ENCODE measurements around the gene C1orf21. TPM values are rescaled to one million over a fixed set of nuclear protein-coding genes. Genes with fewer than 3 reads are reported as not detected.

The C1orf21 gene
- polyA plus RNA-seq, 3 donors, result 29.8 to 37.8 (median 32.3) TPM

GRCh38 chr1:184494929-184495328, 108.1 kb downstream of the C1orf21 start:
- DNase-seq (ENCODE audit: extremely low read depth in 1 of 11, low read depth in 9 of 11, low spot score in 4 of 11), result no peak

DNA sequence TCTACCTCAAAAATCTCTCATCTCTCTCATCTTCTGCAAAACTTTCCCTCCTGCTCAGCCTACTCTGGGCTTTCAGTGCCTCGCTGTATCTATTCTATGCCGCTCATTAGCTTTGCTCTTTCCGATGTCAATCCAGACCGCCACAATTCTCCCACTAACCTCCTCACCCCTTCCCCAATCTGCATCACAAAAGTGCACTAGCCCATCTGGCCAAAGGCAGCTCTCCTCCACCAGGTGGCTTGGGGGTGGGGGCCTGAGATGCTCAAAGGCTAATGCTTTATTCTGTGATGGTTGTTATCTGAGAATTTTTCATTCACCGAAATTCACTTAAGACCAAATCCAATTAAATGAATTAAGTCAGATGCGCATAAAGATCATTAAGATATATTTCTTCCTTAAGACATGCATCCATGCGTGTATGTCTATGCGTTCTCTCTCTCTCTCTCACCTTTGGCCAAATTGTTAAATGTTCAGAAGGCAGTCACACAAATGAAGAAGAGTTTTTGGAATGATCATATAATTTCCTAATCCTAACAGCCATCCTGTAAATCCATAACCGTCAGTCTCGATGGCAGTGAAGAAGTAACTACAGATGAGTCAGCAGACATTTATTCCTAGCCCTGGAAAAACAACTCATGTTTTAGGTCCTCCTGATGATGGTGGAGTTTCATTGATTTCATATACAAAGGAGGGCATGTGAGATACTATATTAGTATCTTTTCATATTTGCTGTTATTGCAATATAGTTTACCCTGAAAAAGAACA, 111.3 kb downstream of the C1orf21 start:
- DNase-seq (ENCODE audit: extremely low read depth in 1 of 11, low read depth in 9 of 11, low spot score in 4 of 11), result no peak

DNA sequence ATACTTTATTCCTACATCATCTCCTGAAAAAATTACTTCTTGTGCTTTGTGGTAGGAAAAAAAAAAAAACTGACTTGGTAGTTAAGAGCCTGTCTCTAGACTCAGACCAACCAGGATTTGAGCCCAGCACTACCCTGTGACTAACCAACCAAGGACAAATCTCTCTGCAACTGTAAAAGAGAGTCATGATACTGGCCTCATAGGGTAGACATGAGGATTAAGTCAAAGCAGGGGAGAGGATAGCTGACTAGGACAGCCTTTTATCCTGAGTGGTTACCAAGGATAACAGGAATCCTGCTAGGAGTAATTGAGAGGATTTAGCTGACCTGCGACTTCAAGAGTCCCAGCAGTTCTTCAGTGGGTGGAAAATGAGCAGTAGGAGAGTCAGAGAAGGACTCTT, 112.8 kb downstream of the C1orf21 start:
- no peak for DNase-seq (ENCODE audit: extremely low read depth in 1 of 11, low read depth in 9 of 11, low spot score in 4 of 11)

- no peak for DNase-seq (ENCODE audit: extremely low read depth in 1 of 11, low read depth in 9 of 11, low spot score in 4 of 11)
Observed at GRCh38 chr1:184502161-184502560, 115.3 kb downstream of the C1orf21 start.

DNA sequence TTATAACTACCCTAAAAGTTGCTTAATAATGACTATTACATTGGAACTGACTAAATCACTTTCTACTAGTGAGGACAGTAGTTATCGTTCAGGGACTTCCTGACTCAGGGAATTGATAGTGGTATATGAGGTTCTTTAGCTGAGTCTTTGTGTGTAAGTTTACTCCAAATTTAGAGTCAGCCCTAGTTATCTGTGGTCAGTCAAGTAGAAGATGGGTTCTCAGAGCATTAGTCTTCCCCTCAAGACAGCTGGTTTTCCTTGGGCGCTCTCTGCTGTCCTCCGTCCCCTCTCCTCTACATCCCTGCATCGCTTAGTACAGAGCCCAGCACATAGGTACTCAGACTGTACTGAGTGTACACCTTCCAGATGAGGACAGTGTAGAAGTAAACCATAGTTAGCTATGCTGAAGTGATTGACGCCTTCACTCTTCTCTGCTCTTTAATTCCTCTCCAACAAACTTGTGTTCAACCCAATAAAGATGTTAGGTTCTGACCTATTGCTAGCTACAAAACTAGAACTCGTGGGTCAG, 116.5 kb downstream of the C1orf21 start:
- no peak for DNase-seq (ENCODE audit: extremely low read depth in 1 of 11, low read depth in 9 of 11, low spot score in 4 of 11)

GRCh38 chr1:184504040-184504954, 117.5 kb downstream of the C1orf21 start:
- DNase-seq (ENCODE audit: extremely low read depth in 1 of 11, low read depth in 9 of 11, low spot score in 4 of 11), result no peak

GRCh38 chr1:184504955-184505338, 118.1 kb downstream of the C1orf21 start:
- DNase-seq (ENCODE audit: extremely low read depth in 1 of 11, low read depth in 9 of 11, low spot score in 4 of 11), result no peak

DNA sequence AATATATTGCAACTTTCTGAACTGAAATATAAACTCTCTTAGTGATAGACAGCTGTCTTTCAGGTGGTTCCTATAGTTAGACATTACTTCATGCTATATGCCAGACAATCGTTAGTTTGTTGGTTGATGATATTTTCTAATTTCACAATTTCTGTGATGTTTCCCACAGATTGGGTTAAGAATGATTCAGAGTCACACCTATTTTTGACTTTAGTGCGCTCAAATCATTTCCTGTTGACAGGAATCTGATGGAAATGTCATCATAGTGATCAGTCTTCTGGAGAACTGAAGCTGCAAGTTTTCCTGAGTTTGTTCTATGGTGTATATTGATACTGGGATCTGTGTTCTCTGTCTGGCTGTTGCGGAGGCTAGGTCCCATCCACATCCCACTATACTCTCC, 119.7 kb downstream of the C1orf21 start:
- DNase-seq (ENCODE audit: extremely low read depth in 1 of 11, low read depth in 9 of 11, low spot score in 4 of 11), result no peak

DNA sequence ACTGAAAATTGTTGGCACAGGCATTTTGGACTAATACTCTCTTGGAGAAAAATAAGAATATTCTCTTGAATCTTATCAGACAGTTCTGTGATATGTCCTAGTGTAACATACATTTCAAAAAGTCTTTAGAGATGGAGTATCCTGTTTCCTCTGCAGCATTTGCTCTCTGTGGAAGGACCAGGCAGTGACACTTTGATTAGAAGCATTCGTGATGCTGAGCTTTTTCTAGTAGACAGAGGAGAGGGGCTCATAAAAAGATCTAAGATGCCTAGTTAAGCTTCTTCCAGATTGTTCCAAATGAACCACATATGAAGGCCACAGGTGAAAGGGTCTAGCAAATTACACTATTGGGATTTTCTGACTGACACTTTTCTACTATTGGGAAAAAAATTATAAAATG, 120.3 kb downstream of the C1orf21 start:
- DNase-seq (ENCODE audit: extremely low read depth in 1 of 11, low read depth in 9 of 11, low spot score in 4 of 11), result no peak

- no peak for DNase-seq (ENCODE audit: extremely low read depth in 1 of 11, low read depth in 9 of 11, low spot score in 4 of 11)
Observed at GRCh38 chr1:184507604-184508280, 120.9 kb downstream of the C1orf21 start.

DNA sequence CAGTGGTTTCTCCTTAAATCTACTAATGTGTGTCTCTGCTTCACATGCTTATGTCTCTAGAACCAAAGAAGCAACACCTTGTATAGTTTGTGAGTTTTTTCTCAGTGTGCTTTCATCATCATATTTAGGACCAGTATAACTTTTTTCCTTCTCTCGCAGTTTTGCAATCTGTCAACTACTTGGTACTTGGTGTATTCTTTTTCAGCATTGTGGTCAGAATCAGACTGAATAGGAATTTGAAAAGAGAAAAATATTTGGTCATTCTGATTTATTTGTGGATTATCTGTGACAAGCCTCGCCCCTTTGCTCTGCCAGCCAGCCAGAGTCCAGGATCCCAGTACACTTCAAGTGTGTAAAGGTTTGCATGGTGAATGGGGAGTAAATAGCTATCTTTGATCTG, 122.3 kb downstream of the C1orf21 start:
- DNase-seq (ENCODE audit: extremely low read depth in 1 of 11, low read depth in 9 of 11, low spot score in 4 of 11), result no peak

- DNase-seq (ENCODE audit: extremely low read depth in 1 of 11, low read depth in 9 of 11, low spot score in 4 of 11), result no peak
Observed at GRCh38 chr1:184510110-184510509, 123.3 kb downstream of the C1orf21 start.

DNA sequence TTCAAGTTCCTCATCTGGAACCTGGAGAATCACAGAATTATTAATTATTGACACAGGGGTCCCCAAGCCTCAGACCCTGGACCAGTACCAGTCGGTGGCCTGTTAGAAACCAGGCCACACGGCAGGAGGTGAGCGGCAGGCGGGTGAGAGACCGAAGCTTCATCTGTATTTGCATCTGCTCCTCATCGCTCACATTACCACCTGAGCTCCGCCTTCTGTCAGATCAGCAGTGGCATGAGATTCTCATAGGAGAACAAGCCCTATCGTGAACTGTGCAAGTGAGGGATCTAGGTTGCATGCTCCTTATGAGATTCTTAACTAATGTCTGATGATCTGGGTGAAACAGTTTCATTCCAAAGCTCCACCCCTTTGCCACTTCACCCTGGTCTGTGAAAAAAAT, 125.9 kb downstream of the C1orf21 start:
- no peak for DNase-seq (ENCODE audit: extremely low read depth in 1 of 11, low read depth in 9 of 11, low spot score in 4 of 11)

DNA sequence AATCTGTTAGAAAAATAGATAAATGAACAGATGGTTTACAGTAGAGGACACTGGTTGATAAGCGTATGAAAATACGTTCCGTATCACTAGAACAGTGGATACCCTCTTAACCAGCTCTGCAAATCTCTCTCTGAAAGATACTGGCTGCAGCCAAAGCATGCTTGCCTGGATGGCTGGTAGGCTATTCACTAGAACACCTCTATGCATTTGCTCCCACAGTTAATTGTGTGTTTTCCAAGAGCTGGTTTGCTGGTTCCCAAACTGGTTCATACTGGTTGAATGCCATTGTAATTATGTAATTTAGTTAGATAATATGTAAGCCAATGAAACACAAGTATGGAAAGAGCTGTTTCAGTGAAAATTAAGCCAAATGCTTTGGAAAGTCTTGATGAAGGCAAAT, 126.6 kb downstream of the C1orf21 start:
- no peak for DNase-seq (ENCODE audit: extremely low read depth in 1 of 11, low read depth in 9 of 11, low spot score in 4 of 11)

DNA sequence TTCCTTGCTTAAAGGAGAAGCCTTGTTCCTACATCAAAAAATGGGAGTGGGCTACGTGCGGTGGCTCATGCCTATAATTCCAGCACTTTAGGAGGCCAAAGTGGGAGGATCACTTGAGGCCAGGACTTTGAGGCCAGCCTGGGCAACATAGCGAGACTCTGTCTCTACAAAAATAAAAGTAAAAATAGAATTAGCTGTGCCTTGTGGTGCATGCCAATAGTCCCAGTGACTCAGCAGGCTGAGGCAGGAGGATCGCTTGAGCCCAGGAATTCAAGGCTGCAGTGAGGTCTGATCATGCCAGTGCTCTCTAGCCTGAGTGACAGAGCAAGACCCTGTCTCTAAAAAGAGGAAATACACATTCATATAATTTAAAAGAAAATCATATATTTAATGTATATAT, 127.1 kb downstream of the C1orf21 start:
- no peak for DNase-seq (ENCODE audit: extremely low read depth in 1 of 11, low read depth in 9 of 11, low spot score in 4 of 11)

- no peak for DNase-seq (ENCODE audit: extremely low read depth in 1 of 11, low read depth in 9 of 11, low spot score in 4 of 11)
Observed at GRCh38 chr1:184514447-184514846, 127.6 kb downstream of the C1orf21 start.

GRCh38 chr1:184517130-184517529, 130.3 kb downstream of the C1orf21 start:
- DNase-seq (ENCODE audit: extremely low read depth in 1 of 11, low read depth in 9 of 11, low spot score in 4 of 11), result no peak

GRCh38 chr1:184518736-184519357, 132.0 kb downstream of the C1orf21 start:
- no peak for DNase-seq (ENCODE audit: extremely low read depth in 1 of 11, low read depth in 9 of 11, low spot score in 4 of 11)

DNA sequence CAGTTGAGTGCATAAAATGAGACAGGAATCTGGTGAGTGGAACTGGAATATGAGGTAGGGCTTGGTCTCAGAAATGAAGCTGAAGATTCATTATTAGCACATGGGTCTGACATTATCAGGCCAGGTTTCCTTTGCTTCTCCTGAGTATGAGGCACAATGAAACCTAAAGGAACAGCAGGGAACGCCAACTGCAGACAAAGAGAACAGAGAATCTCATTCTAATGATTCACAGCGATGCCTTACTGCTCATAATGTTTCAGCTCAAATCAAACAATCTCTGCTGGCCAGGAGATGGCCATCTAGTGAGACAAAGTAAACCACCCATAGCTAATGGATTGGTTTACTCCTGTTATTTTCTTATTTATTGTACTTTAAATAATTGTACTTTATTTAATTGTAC, 133.5 kb downstream of the C1orf21 start:
- DNase-seq (ENCODE audit: extremely low read depth in 1 of 11, low read depth in 9 of 11, low spot score in 4 of 11), result no peak
